ENCODE measurements around the gene JAKMIP3. TPM values are rescaled to one million over a fixed set of nuclear protein-coding genes. Genes with fewer than 3 reads are reported as not detected.

Gene JAKMIP3
- total RNA-seq, 1 donor from 2014 or later, result 1.3 TPM

DNA sequence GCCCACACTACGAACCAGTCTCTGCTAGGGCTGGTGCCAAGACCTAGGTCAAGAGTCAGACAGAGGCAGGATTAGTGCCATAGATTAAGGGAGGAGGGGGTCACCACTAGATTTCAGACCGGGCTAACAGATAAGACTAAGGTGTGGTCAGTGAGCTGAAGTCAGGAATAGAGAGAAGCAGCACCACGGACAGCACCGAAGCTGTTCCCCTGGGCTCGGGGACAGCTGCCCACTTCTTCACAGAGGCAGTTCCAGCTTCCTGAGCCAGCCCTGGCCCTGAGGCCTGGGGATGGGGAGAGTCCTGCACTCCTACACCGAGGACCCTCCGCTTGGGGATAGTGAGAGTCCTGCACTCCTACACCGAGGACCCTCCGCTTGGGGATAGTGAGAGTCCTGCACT lies 11.2 kb upstream of the JAKMIP3 start:
- Mint-ChIP-seq H3K36me3 (ENCODE audit: low read depth) (peaks cover 4% of the 10 kb centered on the region), H3K4me1 (no peaks in the 10 kb centered on the region), H3K4me3 (no peak overlapping the region), H3K9me3 (peaks cover 13% of the 10 kb centered on the region), H3K27ac (no peak overlapping the region), H3K27me3 (no peaks in the 10 kb centered on the region)
- intact Hi-C loops (cut with micrococcal nuclease), result no loop called here
- DNase-seq, result no peak

GRCh38 chr10:132055616-132056015 lies 10.1 kb upstream of the JAKMIP3 start:
- Mint-ChIP-seq H3K27ac (no peak overlapping the region), H3K4me1 (no peaks in the 10 kb centered on the region), H3K36me3 (ENCODE audit: low read depth) (peaks cover 4% of the 10 kb centered on the region), H3K27me3 (peaks cover 2% of the 10 kb centered on the region), H3K4me3 (no peak overlapping the region), H3K9me3 (peaks cover 13% of the 10 kb centered on the region)
- intact Hi-C loops (cut with micrococcal nuclease), result no loop called here
- DNase-seq, result no peak

- H3K27me3 Mint-ChIP-seq, result peaks cover 2% of the 10 kb centered on the region
- no peak overlapping the region for H3K27ac Mint-ChIP-seq
- DNase-seq, result no peak
- H3K36me3 Mint-ChIP-seq (ENCODE audit: low read depth), result peaks cover 4% of the 10 kb centered on the region
- H3K4me3 Mint-ChIP-seq, result no peak overlapping the region
- H3K4me1 Mint-ChIP-seq, result no peaks in the 10 kb centered on the region
- intact Hi-C loops (cut with micrococcal nuclease), result no loop called here
- H3K9me3 Mint-ChIP-seq, result peaks cover 13% of the 10 kb centered on the region
These were observed 9.1 kb upstream of the JAKMIP3 start for GRCh38 chr10:132056663-132057062.

- Mint-ChIP-seq H3K27me3 (peaks cover 2% of the 10 kb centered on the region), H3K4me1 (no peaks in the 10 kb centered on the region), H3K4me3 (no peak overlapping the region), H3K27ac (no peak overlapping the region), H3K36me3 (ENCODE audit: low read depth) (peaks cover 2% of the 10 kb centered on the region), H3K9me3 (peaks cover 10% of the 10 kb centered on the region)
- DNase-seq, result no peak
- intact Hi-C loops (cut with micrococcal nuclease), result no loop called here
These were observed 8.5 kb upstream of the JAKMIP3 start for GRCh38 chr10:132057191-132057681.

GRCh38 chr10:132058111-132058745 lies 7.5 kb upstream of the JAKMIP3 start:
- Mint-ChIP-seq H3K9me3 (peaks cover 6% of the 10 kb centered on the region), H3K36me3 (ENCODE audit: low read depth) (no peaks in the 10 kb centered on the region), H3K4me1 (no peaks in the 10 kb centered on the region), H3K27me3 (peaks cover 2% of the 10 kb centered on the region), H3K4me3 (no peak overlapping the region), H3K27ac (no peak overlapping the region)
- intact Hi-C loops (cut with micrococcal nuclease), result no loop called here
- DNase-seq, result no peak

- peaks cover 4% of the 10 kb centered on the region for H3K9me3 Mint-ChIP-seq
- H3K27ac Mint-ChIP-seq, result no peak overlapping the region
- H3K36me3 Mint-ChIP-seq (ENCODE audit: low read depth), result no peaks in the 10 kb centered on the region
- peaks cover 2% of the 10 kb centered on the region for H3K27me3 Mint-ChIP-seq
- no peaks in the 10 kb centered on the region for H3K4me1 Mint-ChIP-seq
- intact Hi-C loops (cut with micrococcal nuclease), result no loop called here
- H3K4me3 Mint-ChIP-seq, result no peak overlapping the region
- no peak for DNase-seq
These were observed 6.7 kb upstream of the JAKMIP3 start for GRCh38 chr10:132058793-132059759.

DNA sequence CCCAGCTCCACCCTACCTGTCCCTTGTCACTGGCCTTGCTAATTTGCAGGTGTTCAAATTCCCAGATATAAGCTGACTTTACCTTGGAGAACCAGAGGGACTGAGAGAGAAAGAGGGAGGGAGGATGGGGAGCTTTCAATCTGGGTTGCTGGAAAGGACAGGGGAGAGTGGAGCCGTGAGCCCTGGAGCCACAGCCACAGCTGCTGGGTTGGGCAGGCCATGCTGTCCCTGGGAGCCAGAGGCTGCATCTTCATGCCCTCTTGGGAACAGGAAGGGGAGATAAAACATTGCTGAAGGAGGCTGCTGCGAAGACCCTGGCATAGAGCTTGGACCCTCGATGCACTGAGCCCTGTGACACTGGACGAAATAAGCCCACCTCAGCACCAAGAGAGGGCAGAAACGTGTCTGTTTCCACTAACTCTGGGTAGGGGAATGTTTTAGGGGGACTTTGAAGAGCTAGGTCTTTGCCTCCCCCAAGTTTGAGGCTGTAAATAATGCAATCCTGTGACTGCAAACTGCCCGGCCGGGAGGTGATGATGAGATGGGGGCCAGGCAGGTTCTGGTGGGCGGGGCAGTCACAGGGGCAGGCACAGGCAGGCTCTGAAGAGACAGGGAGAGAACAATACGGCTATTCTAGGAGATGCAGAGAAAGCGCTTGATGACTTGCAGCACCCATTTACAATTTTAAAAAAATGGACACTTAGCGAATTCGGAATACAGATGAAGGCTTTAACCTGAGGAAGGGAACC lies 5.8 kb upstream of the JAKMIP3 start:
- H3K4me1 Mint-ChIP-seq, result no peaks in the 10 kb centered on the region
- H3K27ac Mint-ChIP-seq, result no peak overlapping the region
- no peaks in the 10 kb centered on the region for H3K9me3 Mint-ChIP-seq
- intact Hi-C loops (cut with micrococcal nuclease), result no loop called here
- no peak overlapping the region for H3K4me3 Mint-ChIP-seq
- peaks cover 2% of the 10 kb centered on the region for H3K27me3 Mint-ChIP-seq
- no peaks in the 10 kb centered on the region for H3K36me3 Mint-ChIP-seq (ENCODE audit: low read depth)
- DNase-seq, result no peak

DNA sequence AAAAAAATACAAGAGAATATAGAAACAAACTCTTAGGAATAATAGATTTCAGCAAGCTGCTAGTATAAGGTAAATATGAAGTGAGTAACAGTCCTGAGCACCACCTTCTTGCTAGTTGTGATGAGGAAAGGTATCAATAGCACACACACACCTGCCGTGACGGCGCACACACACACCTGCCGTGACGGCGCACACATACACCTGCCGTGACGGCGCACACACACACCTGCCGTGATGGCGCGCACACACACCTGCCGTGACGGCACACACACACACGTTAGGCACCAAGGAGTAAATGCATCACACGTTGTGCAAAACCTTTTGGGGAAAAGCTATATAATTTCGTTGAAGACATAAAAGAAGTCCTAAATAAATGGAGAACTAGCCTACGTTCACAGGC lies 4.7 kb upstream of the JAKMIP3 start:
- Mint-ChIP-seq H3K9me3 (no peaks in the 10 kb centered on the region), H3K4me3 (no peak overlapping the region), H3K27me3 (peaks cover 9% of the 10 kb centered on the region), H3K36me3 (ENCODE audit: low read depth) (no peaks in the 10 kb centered on the region), H3K27ac (no peak overlapping the region), H3K4me1 (peaks cover 4% of the 10 kb centered on the region)
- no peak for DNase-seq
- intact Hi-C loops (cut with micrococcal nuclease), result no loop called here

GRCh38 chr10:132061465-132061864 lies 4.3 kb upstream of the JAKMIP3 start:
- Mint-ChIP-seq H3K4me1 (peaks cover 4% of the 10 kb centered on the region), H3K4me3 (no peak overlapping the region), H3K9me3 (no peaks in the 10 kb centered on the region), H3K36me3 (ENCODE audit: low read depth) (no peaks in the 10 kb centered on the region), H3K27me3 (peaks cover 11% of the 10 kb centered on the region), H3K27ac (no peak overlapping the region)
- intact Hi-C loops (cut with micrococcal nuclease), result no loop called here
- DNase-seq, result no peak

- peaks cover 4% of the 10 kb centered on the region for H3K4me1 Mint-ChIP-seq
- no peaks in the 10 kb centered on the region for H3K9me3 Mint-ChIP-seq
- intact Hi-C loops (cut with micrococcal nuclease), result no loop called here
- no peak overlapping the region for H3K4me3 Mint-ChIP-seq
- H3K36me3 Mint-ChIP-seq (ENCODE audit: low read depth), result no peaks in the 10 kb centered on the region
- DNase-seq, result no peak
- H3K27ac Mint-ChIP-seq, result no peak overlapping the region
- H3K27me3 Mint-ChIP-seq, result peaks cover 11% of the 10 kb centered on the region
These were observed 3.6 kb upstream of the JAKMIP3 start for GRCh38 chr10:132062116-132062515.

- no peak overlapping the region for H3K27ac Mint-ChIP-seq
- DNase-seq, result no peak
- peaks cover 4% of the 10 kb centered on the region for H3K4me1 Mint-ChIP-seq
- intact Hi-C loops (cut with micrococcal nuclease), result no loop called here
- H3K27me3 Mint-ChIP-seq, result peaks cover 11% of the 10 kb centered on the region
- no peaks in the 10 kb centered on the region for H3K36me3 Mint-ChIP-seq (ENCODE audit: low read depth)
- no peaks in the 10 kb centered on the region for H3K9me3 Mint-ChIP-seq
- no peak overlapping the region for H3K4me3 Mint-ChIP-seq
These were observed 2.9 kb upstream of the JAKMIP3 start for GRCh38 chr10:132062641-132063390.

- H3K27ac Mint-ChIP-seq, result no peak overlapping the region
- H3K36me3 Mint-ChIP-seq (ENCODE audit: low read depth), result no peaks in the 10 kb centered on the region
- intact Hi-C loops (cut with micrococcal nuclease), result no loop called here
- H3K4me3 Mint-ChIP-seq, result no peak overlapping the region
- H3K4me1 Mint-ChIP-seq, result peaks cover 4% of the 10 kb centered on the region
- no peaks in the 10 kb centered on the region for H3K9me3 Mint-ChIP-seq
- peaks cover 11% of the 10 kb centered on the region for H3K27me3 Mint-ChIP-seq
- no peak for DNase-seq
These were observed 2.3 kb upstream of the JAKMIP3 start for GRCh38 chr10:132063432-132063831.

GRCh38 chr10:132064082-132064755 lies 1.5 kb upstream of the JAKMIP3 start:
- Mint-ChIP-seq H3K36me3 (ENCODE audit: low read depth) (no peaks in the 10 kb centered on the region), H3K27ac (no peak overlapping the region), H3K4me1 (peaks cover 4% of the 10 kb centered on the region), H3K27me3 (peaks cover 11% of the 10 kb centered on the region), H3K9me3 (no peaks in the 10 kb centered on the region), H3K4me3 (no peak overlapping the region)
- no peak for DNase-seq
- intact Hi-C loops (cut with micrococcal nuclease), result no loop called here

All from activated CD4-positive, alpha-beta T cell treated with anti-CD3 and anti-CD28 coated beads, Interleukin-2, amount 10 ng/mL, durations not matched to agents 24 days and 14 days (primary cell).